ENCODE results near the gene HSPA12A. TPM values are rescaled to one million over a fixed set of nuclear protein-coding genes. Genes with fewer than 3 reads are reported as not detected.

Gene HSPA12A
- total RNA-seq, 2 donors from 2014 or later = 13.9 to 15.4 TPM

DNA sequence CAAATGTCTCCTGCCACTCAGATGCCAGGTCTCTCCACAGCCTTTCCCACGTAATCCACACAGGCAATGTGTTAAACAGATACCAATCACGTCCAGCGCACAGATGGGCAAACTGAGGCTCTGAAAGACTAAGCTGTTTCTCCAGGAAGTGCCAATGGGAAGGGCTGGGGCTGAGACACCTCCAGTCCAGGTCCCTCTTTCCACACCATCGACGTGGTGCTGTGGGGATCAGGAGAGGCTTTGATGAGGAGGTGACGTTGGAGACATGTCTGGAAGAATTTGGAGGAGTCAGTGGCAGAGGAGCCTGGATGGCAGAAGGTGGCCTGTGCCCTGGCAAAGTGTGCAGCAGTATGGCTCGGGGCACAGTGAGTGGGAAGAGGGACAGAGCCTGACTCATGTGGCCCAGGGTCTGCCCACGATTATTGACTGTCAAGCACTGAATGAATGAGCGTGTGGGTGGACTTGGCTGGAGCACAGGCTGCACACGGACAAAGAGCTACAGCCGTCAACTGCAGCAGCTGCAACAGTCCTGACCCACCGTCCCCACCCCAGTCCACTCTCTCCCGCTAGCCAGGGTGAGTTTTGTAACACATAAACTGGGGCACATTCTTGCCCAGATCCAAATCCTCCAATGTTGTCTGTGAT, 40.8 kb upstream of the HSPA12A start:
- WGBS, 2 experiments (ENCODE audit: insufficient coverage in 1 of 2, insufficient read length in 1 of 2) = 77 to 87% methylated on average over 6 to 13 of the region's 13 CpGs
- TF ChIP-seq, protein P1, sequence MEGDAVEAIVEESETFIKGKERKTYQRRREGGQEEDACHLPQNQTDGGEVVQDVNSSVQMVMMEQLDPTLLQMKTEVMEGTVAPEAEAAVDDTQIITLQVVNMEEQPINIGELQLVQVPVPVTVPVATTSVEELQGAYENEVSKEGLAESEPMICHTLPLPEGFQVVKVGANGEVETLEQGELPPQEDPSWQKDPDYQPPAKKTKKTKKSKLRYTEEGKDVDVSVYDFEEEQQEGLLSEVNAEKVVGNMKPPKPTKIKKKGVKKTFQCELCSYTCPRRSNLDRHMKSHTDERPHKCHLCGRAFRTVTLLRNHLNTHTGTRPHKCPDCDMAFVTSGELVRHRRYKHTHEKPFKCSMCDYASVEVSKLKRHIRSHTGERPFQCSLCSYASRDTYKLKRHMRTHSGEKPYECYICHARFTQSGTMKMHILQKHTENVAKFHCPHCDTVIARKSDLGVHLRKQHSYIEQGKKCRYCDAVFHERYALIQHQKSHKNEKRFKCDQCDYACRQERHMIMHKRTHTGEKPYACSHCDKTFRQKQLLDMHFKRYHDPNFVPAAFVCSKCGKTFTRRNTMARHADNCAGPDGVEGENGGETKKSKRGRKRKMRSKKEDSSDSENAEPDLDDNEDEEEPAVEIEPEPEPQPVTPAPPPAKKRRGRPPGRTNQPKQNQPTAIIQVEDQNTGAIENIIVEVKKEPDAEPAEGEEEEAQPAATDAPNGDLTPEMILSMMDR (conservative IDR thresholded peaks at IDR 0.05) = no peak
- H3K27ac Mint-ChIP-seq = no peak overlapping the region
- no peaks in the 10 kb centered on the region for H3K4me1 Mint-ChIP-seq
- DNase-seq = no peak
- H3K27me3 Mint-ChIP-seq (ENCODE audit: insufficient read depth) = peaks cover 11% of the 10 kb centered on the region
- H3K36me3 Mint-ChIP-seq (ENCODE audit: low read depth) = no peaks in the 10 kb centered on the region
- H3K4me3 Mint-ChIP-seq = no peak overlapping the region
- Histone ChIP-seq H3K4me3 (ENCODE audit: low read length) (no peak overlapping the region), H3K27ac (ENCODE audit: low read depth, low read length) (no peak overlapping the region), H3K4me1 (ENCODE audit: control insufficient read depth, insufficient read depth, low read length) (no peaks in the 10 kb centered on the region), H3K9ac (ENCODE audit: extremely low read depth, low read length, poor library complexity, severe bottlenecking) (no peak overlapping the region), H3K27me3 (ENCODE audit: control insufficient read depth, insufficient read depth, low read length, poor library complexity, severe bottlenecking) (no peaks in the 10 kb centered on the region), H3K36me3 (ENCODE audit: control insufficient read depth, insufficient read depth, low read length) (no peaks in the 10 kb centered on the region), H3K9me3 (ENCODE audit: control insufficient read depth, low read length) (no peaks in the 10 kb centered on the region)
- no peaks in the 10 kb centered on the region for H3K9me3 Mint-ChIP-seq

DNA sequence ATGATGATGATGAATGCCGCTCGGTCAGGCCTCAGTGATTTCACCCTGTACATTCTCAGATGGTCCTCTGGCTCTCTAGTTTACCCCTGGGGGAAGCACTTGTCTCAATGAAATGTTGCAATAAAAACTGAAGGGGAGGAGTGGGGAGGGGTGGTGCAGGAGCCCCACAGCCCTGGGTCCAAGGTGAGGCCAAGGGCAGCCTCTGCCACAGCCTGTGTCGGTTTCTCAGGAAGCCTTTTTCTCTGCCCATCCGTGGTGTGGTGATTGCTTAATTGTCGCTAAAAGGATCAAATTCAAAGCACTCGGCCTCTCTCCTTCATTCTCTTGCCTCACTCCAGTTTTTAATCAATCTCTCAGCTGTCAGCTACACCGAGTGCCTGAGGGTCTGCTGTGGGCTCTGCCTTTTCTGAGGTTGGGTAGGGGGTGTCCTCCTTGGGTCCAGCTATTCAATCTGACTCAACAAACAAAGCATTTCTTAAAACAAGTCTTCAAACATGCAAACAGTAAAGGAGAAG, 39.1 kb upstream of the HSPA12A start:
- Mint-ChIP-seq H3K36me3 (ENCODE audit: low read depth) (no peaks in the 10 kb centered on the region), H3K27me3 (ENCODE audit: insufficient read depth) (peaks cover 8% of the 10 kb centered on the region)

DNA sequence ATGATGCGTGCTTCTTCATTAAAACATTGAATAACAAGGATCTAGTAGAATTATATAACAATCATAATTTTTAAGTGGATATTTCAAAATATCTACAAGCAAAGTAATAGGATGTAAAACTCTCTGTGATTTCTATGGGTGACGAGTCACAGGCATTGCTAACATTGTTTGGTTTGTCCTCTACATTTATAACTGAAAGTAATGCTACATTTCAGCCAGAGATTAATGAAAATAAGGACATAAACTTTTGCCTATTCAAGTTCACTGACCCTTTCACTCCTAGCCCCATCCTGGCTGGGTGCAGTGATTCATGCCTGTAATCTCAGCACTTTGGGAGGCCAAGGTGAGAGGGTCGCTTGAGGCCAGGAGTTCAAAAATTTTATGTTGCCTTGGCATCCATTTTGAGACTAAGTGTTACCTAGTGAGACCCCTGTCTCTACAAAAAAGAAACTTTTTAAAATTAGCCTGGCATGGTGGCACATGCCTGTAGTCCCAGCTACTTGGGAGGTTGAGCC, 38.4 kb upstream of the HSPA12A start:
- Mint-ChIP-seq H3K4me1 (no peaks in the 10 kb centered on the region), H3K27me3 (ENCODE audit: insufficient read depth) (peaks cover 8% of the 10 kb centered on the region), H3K9me3 (no peaks in the 10 kb centered on the region), H3K36me3 (ENCODE audit: low read depth) (no peaks in the 10 kb centered on the region), H3K4me3 (no peak overlapping the region), H3K27ac (no peak overlapping the region)
- H3K4me3 ChIP-seq (ENCODE audit: low read length) = no peak overlapping the region
- DNase-seq = no peak
- no peak overlapping the region for H3K9ac ChIP-seq (ENCODE audit: extremely low read depth, low read length, poor library complexity, severe bottlenecking)
- H3K27ac ChIP-seq (ENCODE audit: low read depth, low read length) = no peak overlapping the region
- TF ChIP-seq, protein P1 (conservative IDR thresholded peaks at IDR 0.05) = no peak
- no peaks in the 10 kb centered on the region for H3K9me3 ChIP-seq (ENCODE audit: control insufficient read depth, low read length)
- WGBS, 2 experiments (ENCODE audit: insufficient coverage in 1 of 2, insufficient read length in 1 of 2) = 96 to 100% methylated on average over 1 to 2 of the region's 3 CpGs
- no peaks in the 10 kb centered on the region for H3K36me3 ChIP-seq (ENCODE audit: control insufficient read depth, insufficient read depth, low read length)
- no peaks in the 10 kb centered on the region for H3K4me1 ChIP-seq (ENCODE audit: control insufficient read depth, insufficient read depth, low read length)
- H3K27me3 ChIP-seq (ENCODE audit: control insufficient read depth, insufficient read depth, low read length, poor library complexity, severe bottlenecking) = no peaks in the 10 kb centered on the region

More for the DNA sequence above, 39.1 kb upstream of the HSPA12A start:
- Mint-ChIP-seq H3K27ac (no peak overlapping the region), H3K4me3 (no peak overlapping the region), H3K9me3 (no peaks in the 10 kb centered on the region), H3K4me1 (no peaks in the 10 kb centered on the region)
- TF ChIP-seq, protein P1 (conservative IDR thresholded peaks at IDR 0.05) = no peak
- Histone ChIP-seq H3K4me3 (ENCODE audit: low read length) (no peak overlapping the region), H3K4me1 (ENCODE audit: control insufficient read depth, insufficient read depth, low read length) (no peaks in the 10 kb centered on the region), H3K9me3 (ENCODE audit: control insufficient read depth, low read length) (no peaks in the 10 kb centered on the region), H3K9ac (ENCODE audit: extremely low read depth, low read length, poor library complexity, severe bottlenecking) (no peak overlapping the region), H3K27me3 (ENCODE audit: control insufficient read depth, insufficient read depth, low read length, poor library complexity, severe bottlenecking) (no peaks in the 10 kb centered on the region), H3K36me3 (ENCODE audit: control insufficient read depth, insufficient read depth, low read length) (no peaks in the 10 kb centered on the region), H3K27ac (ENCODE audit: low read depth, low read length) (no peak overlapping the region)
- DNase-seq = no peak
- 60 to 73% methylated on average over 1 to 7 of the region's 7 CpGs for WGBS, 2 experiments (ENCODE audit: insufficient coverage in 1 of 2, insufficient read length in 1 of 2)

All from endodermal cell (in vitro differentiated cells).